Coronary artery (tissue), 2 donors: Measurements from ENCODE around the gene AFP.

Experiments used
- DNase-seq: peaks from one replicate; pipeline ENCODE4 v3.0.0-alpha.2; 2017; ENCODE audit warnings: low spot score
- H3K27ac ChIP-seq, 2 donors: fragments of 200-600 bp; sonication (generic); one replicate each; pipeline ENCODE4 v1.5.1; 2016 to 2019
- H3K4me3 ChIP-seq: fragments of 200-600 bp; sonication (generic); 2 replicates; pipeline ENCODE4 v1.5.1; 2016; ENCODE audit warnings: mild to moderate bottlenecking, moderate library complexity
- TF ChIP-seq, protein P1 (sequence below): fragments of 200-600 bp; sonication (generic); IDR thresholded peaks from one replicate; pipeline ENCODE4 v1.5.1; 2019; ENCODE audit warnings: antibody characterized with exemption

Gene AFP

DNA sequence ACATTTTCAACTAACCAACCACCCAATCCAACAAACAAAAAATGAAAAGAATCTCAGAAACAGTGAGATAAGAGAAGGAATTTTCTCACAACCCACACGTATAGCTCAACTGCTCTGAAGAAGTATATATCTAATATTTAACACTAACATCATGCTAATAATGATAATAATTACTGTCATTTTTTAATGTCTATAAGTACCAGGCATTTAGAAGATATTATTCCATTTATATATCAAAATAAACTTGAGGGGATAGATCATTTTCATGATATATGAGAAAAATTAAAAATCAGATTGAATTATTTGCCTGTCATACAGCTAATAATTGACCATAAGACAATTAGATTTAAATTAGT, 4.2 kb upstream of the AFP start:
- no peak overlapping the region for H3K27ac ChIP-seq
- no peak for DNase-seq

DNA sequence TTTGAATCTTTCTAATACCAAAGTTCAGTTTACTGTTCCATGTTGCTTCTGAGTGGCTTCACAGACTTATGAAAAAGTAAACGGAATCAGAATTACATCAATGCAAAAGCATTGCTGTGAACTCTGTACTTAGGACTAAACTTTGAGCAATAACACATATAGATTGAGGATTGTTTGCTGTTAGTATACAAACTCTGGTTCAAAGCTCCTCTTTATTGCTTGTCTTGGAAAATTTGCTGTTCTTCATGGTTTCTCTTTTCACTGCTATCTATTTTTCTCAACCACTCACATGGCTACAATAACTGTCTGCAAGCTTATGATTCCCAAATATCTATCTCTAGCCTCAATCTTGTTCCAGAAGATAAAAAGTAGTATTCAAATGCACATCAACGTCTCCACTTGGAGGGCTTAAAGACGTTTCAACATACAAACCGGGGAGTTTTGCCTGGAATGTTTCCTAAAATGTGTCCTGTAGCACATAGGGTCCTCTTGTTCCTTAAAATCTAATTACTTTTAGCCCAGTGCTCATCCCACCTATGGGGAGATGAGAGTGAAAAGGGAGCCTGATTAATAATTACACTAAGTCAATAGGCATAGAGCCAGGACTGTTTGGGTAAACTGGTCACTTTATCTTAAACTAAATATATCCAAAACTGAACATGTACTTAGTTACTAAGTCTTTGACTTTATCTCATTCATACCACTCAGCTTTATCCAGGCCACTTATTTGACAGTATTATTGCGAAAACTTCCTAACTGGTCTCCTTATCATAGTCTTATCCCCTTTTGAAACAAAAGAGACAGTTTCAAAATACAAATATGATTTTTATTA, 3.6 kb upstream of the AFP start:
- TF ChIP-seq, protein P1, sequence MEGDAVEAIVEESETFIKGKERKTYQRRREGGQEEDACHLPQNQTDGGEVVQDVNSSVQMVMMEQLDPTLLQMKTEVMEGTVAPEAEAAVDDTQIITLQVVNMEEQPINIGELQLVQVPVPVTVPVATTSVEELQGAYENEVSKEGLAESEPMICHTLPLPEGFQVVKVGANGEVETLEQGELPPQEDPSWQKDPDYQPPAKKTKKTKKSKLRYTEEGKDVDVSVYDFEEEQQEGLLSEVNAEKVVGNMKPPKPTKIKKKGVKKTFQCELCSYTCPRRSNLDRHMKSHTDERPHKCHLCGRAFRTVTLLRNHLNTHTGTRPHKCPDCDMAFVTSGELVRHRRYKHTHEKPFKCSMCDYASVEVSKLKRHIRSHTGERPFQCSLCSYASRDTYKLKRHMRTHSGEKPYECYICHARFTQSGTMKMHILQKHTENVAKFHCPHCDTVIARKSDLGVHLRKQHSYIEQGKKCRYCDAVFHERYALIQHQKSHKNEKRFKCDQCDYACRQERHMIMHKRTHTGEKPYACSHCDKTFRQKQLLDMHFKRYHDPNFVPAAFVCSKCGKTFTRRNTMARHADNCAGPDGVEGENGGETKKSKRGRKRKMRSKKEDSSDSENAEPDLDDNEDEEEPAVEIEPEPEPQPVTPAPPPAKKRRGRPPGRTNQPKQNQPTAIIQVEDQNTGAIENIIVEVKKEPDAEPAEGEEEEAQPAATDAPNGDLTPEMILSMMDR: no peak
- DNase-seq: no peak
- no peak overlapping the region for H3K4me3 ChIP-seq
- H3K27ac ChIP-seq: no peak overlapping the region

More for the DNA sequence above, 4.2 kb upstream of the AFP start:
- TF ChIP-seq, protein P1: no peak
- no peak overlapping the region for H3K4me3 ChIP-seq

DNA sequence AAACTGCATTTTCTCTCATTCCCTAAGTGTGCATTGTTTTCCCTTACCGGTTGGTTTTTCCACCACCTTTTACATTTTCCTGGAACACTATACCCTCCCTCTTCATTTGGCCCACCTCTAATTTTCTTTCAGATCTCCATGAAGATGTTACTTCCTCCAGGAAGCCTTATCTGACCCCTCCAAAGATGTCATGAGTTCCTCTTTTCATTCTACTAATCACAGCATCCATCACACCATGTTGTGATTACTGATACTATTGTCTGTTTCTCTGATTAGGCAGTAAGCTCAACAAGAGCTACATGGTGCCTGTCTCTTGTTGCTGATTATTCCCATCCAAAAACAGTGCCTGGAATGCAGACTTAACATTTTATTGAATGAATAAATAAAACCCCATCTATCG, 2.9 kb upstream of the AFP start:
- Histone ChIP-seq H3K4me3 (no peak overlapping the region), H3K27ac (no peak overlapping the region)
- TF ChIP-seq, protein P1: no peak
- no peak for DNase-seq

GRCh38 chr4:73434311-73434710, 1.7 kb upstream of the AFP start:
- Histone ChIP-seq H3K4me3 (no peak overlapping the region), H3K27ac (no peak overlapping the region)
- no peak for DNase-seq
- TF ChIP-seq, protein P1: peak; percentile 25

DNA sequence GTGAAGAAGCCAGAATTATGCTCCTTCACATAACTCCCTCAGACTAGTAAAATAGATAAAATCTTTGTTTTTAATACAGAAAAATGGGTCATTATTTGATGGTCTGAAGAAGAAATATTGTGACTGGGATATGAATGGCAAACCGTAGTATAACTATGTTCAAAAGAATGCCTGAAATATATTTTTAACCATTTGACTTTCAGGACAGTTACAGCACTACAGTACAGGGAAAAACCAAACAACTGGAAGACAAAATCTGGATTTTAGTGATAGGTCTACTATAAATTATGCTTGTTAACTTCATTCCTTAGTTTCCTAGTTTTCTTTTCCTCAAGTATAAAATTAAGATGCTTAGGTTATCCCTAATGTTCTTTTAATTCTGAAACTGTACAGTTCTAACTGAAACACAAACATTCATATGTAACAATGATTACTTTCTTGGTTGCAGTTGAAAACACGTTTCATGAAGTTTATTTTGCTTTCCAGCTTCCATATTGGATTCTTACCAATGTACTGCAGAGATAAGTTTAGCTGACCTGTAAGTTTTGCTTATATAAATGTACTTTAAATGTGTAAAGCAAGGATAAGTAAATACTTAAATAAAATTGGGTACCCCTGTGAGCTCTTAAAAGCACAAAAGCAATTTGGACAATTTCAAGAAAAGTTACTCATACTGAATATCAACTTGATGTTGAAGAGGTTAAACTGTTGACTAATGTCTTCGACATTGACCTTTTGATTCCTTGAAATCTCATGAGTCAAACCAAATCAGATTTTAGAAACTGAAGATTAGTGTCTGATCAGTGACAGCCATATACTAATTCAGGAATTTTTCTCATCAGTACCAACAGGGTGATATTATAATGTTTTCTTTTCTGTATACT, 895 bp downstream of the AFP start:
- no peak for DNase-seq
- TF ChIP-seq, protein P1: no peak
- Histone ChIP-seq H3K4me3 (no peak overlapping the region), H3K27ac (no peak overlapping the region)

DNA sequence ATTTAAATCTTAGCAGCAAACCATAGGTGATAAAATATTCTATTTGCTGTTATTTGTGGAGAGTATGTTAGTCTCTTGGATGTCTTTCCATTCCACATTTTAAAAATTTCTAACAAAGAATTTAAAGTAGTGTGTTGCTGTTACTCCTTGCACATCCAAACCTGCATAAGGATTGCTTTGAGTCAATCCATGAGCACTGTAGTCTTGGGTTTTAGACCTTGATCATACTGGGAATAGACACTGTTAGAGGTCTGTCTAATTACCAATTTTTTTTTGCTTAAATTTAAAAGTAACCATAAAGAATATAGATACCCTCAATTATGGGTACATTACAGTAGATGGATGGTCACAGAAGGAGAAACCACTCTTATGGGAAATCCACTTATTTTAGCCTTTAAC, 1.5 kb downstream of the AFP start:
- H3K4me3 ChIP-seq: no peak overlapping the region
- no peak overlapping the region for H3K27ac ChIP-seq
- no peak for DNase-seq
- TF ChIP-seq, protein P1: no peak
